AG08395 (cell line): ENCODE results near the gene GMCL2.
"Not testable (repeated sequence)": the region's sequence is repeated elsewhere in the genome, so short reads cannot be mapped to it uniquely, and the experiment has no call there.

Source experiments
- DNase-seq: peaks from one replicate; pipeline ENCODE4 v3.0.0; 2012; ENCODE audit warnings: mixed read lengths, low spot score

GMCL2 gene

GRCh38 chr5:178206166-178207101, 19.3 kb upstream of the GMCL2 start:
- DNase-seq = no peak

DNA sequence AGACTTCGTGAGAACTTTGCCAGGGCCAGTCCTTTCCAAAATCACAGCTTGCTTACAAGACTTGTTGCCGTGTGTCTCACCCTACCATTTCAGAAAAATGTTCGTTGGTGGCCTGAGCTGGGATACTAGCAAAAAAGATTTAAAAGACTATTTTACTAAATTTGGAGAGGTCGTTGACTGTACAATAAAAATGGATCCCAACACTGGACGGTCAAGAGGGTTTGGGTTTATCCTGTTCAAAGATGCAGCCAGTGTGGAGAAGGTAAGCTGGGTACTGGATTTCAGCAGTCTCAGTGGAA, 18.5 kb upstream of the GMCL2 start:
- DNase-seq = no peak

- DNase-seq = peak; percentile 95
These were observed 18.0 kb upstream of the GMCL2 start for GRCh38 chr5:178204935-178205748.

DNA sequence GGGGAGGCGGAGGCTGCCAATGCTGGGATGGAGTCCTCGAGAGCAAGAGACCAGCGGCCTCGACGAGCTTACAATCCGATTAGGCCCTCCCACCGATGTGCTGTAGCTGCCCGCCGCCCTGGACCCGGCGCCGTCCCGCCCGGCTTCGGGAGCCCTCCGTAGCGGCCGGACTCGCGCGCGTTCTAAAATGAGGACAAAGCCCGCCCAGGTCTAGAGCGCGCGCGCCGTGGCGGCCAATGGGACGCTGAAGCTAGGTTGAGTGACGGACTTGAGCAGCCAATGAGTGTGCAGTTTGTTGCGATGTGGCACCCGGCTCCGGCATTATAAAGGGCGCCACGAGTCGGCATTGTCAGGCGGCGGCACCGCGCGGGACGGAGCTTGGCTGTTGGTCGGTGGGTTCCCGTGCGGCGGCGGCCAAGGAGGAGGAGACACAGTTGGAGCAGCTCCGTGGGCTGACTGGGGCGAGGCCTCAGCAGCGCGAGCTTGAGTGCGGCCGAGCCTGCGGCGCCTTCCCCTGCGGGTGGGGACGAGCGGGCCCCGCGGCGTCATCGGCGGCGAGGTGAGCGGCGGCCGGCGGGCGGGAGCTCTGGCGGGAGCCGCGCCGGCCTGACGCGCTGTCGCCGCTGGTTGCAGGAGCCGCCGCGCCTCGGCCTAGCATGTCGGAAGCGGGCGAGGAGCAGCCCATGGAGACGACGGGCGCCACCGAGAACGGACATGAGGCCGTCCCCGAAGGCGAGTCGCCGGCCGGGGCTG, 17.2 kb upstream of the GMCL2 start, which contains the start of gene HNRNPAB:
Gene HNRNPAB, plus strand, starts transcription at position 352 of the 753 bp plus-strand sequence. Its CDS starts 305 bp downstream, at position 657.
- DNase-seq = peak; percentile 100

DNA sequence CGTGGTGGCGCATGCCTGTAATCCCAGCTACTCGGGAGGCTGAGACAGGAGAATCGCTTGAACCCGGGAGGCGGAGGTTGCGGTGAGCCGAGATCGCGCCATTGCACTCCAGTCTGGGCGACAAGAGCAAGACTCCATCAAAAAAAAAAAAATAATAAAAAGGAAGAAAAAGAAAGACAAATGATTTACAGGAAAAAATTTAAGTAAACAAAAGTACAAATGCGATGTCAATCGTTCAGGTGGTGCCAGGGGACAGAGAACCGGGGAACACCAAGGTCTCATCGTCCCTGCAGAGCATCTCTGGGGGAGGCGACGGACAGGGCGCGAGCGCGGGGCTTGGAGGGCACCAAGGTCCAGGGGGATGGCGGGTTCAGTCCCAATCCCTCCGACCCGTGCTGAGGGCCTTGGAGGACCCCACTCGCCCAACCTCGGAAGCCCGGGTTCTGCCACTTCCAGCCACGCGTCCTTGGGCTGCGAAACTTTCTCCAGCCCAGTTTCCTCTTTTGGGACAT, 16.6 kb upstream of the GMCL2 start:
- no peak for DNase-seq

DNA sequence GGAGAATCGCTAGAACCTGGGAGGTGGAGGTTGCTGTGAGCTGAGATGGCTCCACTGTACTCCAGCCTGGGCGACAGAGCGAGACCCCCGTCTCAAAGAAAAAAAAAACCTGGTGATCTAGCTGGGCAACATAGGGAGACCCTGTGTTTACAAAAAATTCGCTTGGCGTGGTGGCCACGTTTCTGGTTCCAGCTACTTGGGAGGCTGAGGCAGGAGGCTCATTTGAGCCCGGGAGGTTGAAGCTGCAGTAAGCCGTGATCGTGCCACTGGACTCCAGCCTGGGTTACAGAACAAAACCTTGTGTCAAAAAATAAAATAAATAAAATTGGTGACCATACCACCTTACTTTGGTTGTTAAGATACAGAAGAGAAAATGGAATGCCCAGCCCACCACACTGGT, 15.4 kb upstream of the GMCL2 start:
- DNase-seq = no peak

DNA sequence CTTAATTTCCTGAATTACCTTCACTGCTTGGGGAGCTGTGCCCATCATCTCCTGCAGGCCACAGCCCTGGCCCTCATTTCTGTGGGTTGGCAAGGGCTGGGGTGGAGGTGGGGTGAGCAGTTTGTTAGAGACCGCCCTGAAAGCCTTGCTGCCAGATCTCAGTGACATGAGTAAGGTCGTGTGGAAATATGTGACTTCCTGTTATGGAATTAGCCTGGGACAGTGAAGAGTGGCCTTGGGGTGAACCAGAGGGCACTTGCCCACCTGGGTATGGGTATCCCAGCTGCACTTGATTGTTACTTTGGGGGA, 14.7 kb upstream of the GMCL2 start:
- peak; percentile 33 for DNase-seq

GRCh38 chr5:178201221-178201926, 14.2 kb upstream of the GMCL2 start:
- peak; percentile 29 for DNase-seq

- DNase-seq = no peak
These were observed 12.6 kb upstream of the GMCL2 start for GRCh38 chr5:178199581-178200434.

GRCh38 chr5:178198706-178199105, 11.5 kb upstream of the GMCL2 start:
- no peak for DNase-seq

GRCh38 chr5:178198151-178198550, 11.0 kb upstream of the GMCL2 start:
- not testable (repeated sequence) for DNase-seq

GRCh38 chr5:178196986-178197385, 9.8 kb upstream of the GMCL2 start:
- DNase-seq = peak; percentile 21

DNA sequence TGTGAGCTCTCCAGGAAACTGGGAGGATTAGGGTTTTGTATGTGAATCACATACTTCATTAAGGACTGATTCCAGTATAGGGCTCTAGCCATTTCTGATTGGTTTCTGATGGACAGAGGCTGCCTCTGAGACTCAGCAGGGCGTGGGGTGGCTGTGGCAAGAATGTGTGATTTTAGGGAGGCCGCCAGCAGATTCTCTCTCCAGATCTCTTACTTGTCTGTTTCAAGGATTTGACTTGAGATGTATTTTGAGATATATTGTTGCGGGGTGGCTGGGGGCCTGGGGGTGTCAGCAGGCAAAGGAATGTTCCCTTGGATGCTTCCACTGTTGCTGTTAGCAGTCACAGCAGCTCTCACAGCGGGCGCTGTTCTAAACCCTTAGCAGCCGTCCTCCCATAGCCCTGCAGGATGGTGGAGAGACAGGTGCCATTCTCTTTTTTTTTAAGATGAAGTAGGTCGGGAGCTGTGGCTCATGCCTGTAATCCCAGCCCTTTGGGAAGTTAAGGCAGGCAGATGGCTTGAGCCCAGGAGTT, 9.2 kb upstream of the GMCL2 start:
- DNase-seq = no peak

GRCh38 chr5:178194026-178194425, 6.9 kb upstream of the GMCL2 start:
- DNase-seq = no peak

- DNase-seq = no peak
These were observed 6.2 kb upstream of the GMCL2 start for GRCh38 chr5:178193251-178193809.

- no peak for DNase-seq
These were observed 5.6 kb upstream of the GMCL2 start for GRCh38 chr5:178192787-178193186.

- no peak for DNase-seq
These were observed 5.1 kb upstream of the GMCL2 start for GRCh38 chr5:178192244-178192643.

DNA sequence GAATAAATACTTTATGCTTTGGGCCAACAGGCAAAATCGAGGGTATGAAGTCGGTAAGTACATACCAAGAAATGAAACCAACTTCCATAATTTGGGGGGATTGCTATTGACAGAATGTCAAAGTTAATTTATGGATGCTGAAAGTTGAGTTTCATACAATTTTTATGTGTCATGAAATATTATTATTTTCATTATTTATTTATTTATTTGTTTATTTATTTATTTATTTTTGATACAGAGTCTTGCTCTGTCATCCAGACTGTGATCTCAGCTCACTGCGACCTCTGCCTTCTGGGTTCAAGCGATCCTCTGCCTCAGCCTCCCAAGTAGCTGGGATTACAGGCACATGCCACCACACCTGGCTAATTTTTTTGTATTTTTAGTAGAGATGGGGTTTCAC, 4.5 kb upstream of the GMCL2 start:
- no peak for DNase-seq

GRCh38 chr5:178189433-178189832, 2.3 kb upstream of the GMCL2 start:
- DNase-seq = no peak

GRCh38 chr5:178186427-178186826, 744 bp downstream of the GMCL2 start:
- no peak for DNase-seq
